ENCODE results near the gene DISP3. TPM values are rescaled to one million over a fixed set of nuclear protein-coding genes. Genes with fewer than 3 reads are reported as not detected.

Gene DISP3
- total and polyA plus RNA-seq, 7 donors: under 0.01 to 0.28 (median 0.16) TPM; not detected in 4

- no peak for DNase-seq
- H3K9me3 ChIP-seq: no peaks in the 10 kb centered on the region
- 87 to 91% methylated on average over 33 of the region's 33 CpGs for WGBS, 2 donors
- H3K27ac ChIP-seq: no peak overlapping the region
- no peaks in the 10 kb centered on the region for H3K36me3 ChIP-seq
- intact Hi-C loops (cut with DNase I): no loop called here
- H3K4me1 ChIP-seq: no peaks in the 10 kb centered on the region
- no peak for TF ChIP-seq POLR2AphosphoS5 (IDR thresholded peaks at IDR 0.05)
- TF ChIP-seq EP300 (IDR thresholded peaks at IDR 0.05): no peak
- TF ChIP-seq CTCF (IDR thresholded peaks at IDR 0.05): no peak
- TF ChIP-seq POLR2A (IDR thresholded peaks at IDR 0.05): no peak
- H3K4me3 ChIP-seq: no peak overlapping the region
- peaks cover 0 to 42% (median 0%) of the 10 kb centered on the region in 3 donors for H3K27me3 ChIP-seq
These were observed 57.0 kb downstream of the DISP3 start for GRCh38 chr1:11535761-11536572.

GRCh38 chr1:11536573-11537379 lies 57.8 kb downstream of the DISP3 start:
- Histone ChIP-seq H3K36me3 (no peaks in the 10 kb centered on the region), H3K27ac (no peak overlapping the region), H3K4me1 (no peaks in the 10 kb centered on the region), H3K9me3 (no peaks in the 10 kb centered on the region), H3K27me3 (peaks cover 0 to 39% (median 0%) of the 10 kb centered on the region in 3 donors), H3K4me3 (no peak overlapping the region)
- 82 to 83% methylated on average over 26 of the region's 26 CpGs for WGBS, 2 donors
- TF ChIP-seq CTCF (IDR thresholded peaks at IDR 0.05) (no peak), POLR2A (IDR thresholded peaks at IDR 0.05) (no peak), EP300 (IDR thresholded peaks at IDR 0.05) (no peak), POLR2AphosphoS5 (IDR thresholded peaks at IDR 0.05) (no peak)
- no peak for DNase-seq
- intact Hi-C loops (cut with DNase I): no loop called here

- H3K4me3 ChIP-seq: no peak overlapping the region
- intact Hi-C loops (cut with DNase I): no loop called here
- H3K27ac ChIP-seq: no peak overlapping the region
- no peak for DNase-seq
- H3K9me3 ChIP-seq: no peaks in the 10 kb centered on the region
- no peaks in the 10 kb centered on the region for H3K36me3 ChIP-seq
- peaks cover 0 to 39% (median 0%) of the 10 kb centered on the region in 3 donors for H3K27me3 ChIP-seq
- no peaks in the 10 kb centered on the region for H3K4me1 ChIP-seq
- TF ChIP-seq CTCF (IDR thresholded peaks at IDR 0.05) (no peak), POLR2A (IDR thresholded peaks at IDR 0.05) (no peak), POLR2AphosphoS5 (IDR thresholded peaks at IDR 0.05) (no peak), EP300 (IDR thresholded peaks at IDR 0.05) (no peak)
- 70 to 77% methylated on average over 9 of the region's 9 CpGs for WGBS, 2 donors
These were observed 58.4 kb downstream of the DISP3 start for GRCh38 chr1:11537380-11537764.

- H3K27ac ChIP-seq: no peak overlapping the region
- no peaks in the 10 kb centered on the region for H3K4me1 ChIP-seq
- no peak for DNase-seq
- H3K9me3 ChIP-seq: no peaks in the 10 kb centered on the region
- 76 to 79% methylated on average over 14 of the region's 14 CpGs for WGBS, 2 donors
- TF ChIP-seq EP300 (IDR thresholded peaks at IDR 0.05) (no peak), CTCF (IDR thresholded peaks at IDR 0.05) (no peak), POLR2AphosphoS5 (IDR thresholded peaks at IDR 0.05) (no peak)
- intact Hi-C loops (cut with DNase I): no loop called here
- H3K36me3 ChIP-seq: no peaks in the 10 kb centered on the region
- no peak overlapping the region for H3K4me3 ChIP-seq
- H3K27me3 ChIP-seq: peaks cover 0 to 42% (median 0%) of the 10 kb centered on the region in 3 donors
These were observed 59.1 kb downstream of the DISP3 start for GRCh38 chr1:11537854-11538591.
